Suprapubic skin (tissue), 4 donors: ENCODE data around the gene MRNIP.

ENCODE experiments used
- POLR2A ChIP-seq, 2 donors: fragments of 450-650 bp; IDR thresholded peaks; one replicate each; pipeline ENCODE4 v1.6.1; 2017; ENCODE audit warnings: antibody characterized with exemption in 2 of 2, mild to moderate bottlenecking in 2 of 2, moderate library complexity in 2 of 2
- POLR2AphosphoS5 ChIP-seq, 3 donors: sonication (generic); formaldehyde crosslinking; IDR thresholded peaks; one replicate each; pipeline ENCODE4 v1.6.1; 2017; ENCODE audit warnings: antibody characterized with exemption in 3 of 3
- TF ChIP-seq, protein P1 (sequence below), 2 donors: fragments of 200-600 bp in 1 of 2; fragments of 450-650 bp in 1 of 2; sonication (generic) in 1 of 2; IDR thresholded peaks; one replicate each; pipeline ENCODE4 v1.5.1; 2016 to 2019; ENCODE audit warnings: antibody characterized with exemption in 2 of 2, mild to moderate bottlenecking in 1 of 2, moderate library complexity in 1 of 2

DNA sequence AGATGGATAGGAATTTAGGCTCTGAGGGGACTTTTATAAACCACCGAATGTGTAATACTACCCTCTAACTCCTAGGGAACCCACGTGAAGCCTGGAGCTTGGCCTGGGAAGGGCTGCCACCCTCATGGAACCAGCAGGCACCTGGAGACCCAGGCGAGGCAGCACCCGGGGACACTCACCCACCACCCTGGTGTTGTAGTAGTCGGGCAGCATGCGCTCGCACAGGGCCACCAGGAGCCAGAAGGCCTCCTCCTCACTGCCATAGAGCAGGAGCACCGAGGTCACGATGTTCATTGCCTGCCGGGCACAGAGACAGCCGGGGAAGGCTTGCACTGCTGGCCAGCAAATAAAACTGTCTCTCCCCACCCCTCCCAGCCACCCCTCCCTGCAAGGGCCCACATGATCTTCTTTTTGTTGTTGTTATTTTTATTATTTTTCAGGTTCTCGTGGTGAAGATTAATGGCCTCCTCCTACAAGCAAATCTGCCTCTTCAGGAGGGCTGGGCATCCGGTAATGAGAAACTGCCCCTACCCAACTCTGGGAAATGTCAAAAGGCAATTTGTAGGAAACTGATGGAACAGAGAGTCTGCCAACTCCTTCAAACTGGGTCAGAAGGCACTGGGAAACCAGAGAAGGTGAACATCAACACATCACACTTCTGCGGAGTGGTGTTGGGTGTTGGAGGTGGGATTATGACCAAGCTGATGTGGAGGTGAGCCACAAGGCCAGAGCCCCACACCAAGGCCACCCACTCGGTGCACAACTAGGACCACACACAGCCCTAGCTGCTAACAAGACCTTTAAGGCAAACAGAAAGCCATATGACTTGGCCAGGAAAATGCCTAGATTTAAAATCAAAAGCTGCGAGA lies 17.4 kb upstream of the MRNIP start:
- TF ChIP-seq, protein P1, sequence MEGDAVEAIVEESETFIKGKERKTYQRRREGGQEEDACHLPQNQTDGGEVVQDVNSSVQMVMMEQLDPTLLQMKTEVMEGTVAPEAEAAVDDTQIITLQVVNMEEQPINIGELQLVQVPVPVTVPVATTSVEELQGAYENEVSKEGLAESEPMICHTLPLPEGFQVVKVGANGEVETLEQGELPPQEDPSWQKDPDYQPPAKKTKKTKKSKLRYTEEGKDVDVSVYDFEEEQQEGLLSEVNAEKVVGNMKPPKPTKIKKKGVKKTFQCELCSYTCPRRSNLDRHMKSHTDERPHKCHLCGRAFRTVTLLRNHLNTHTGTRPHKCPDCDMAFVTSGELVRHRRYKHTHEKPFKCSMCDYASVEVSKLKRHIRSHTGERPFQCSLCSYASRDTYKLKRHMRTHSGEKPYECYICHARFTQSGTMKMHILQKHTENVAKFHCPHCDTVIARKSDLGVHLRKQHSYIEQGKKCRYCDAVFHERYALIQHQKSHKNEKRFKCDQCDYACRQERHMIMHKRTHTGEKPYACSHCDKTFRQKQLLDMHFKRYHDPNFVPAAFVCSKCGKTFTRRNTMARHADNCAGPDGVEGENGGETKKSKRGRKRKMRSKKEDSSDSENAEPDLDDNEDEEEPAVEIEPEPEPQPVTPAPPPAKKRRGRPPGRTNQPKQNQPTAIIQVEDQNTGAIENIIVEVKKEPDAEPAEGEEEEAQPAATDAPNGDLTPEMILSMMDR (IDR thresholded peaks at IDR 0.05) = no peak
- TF ChIP-seq POLR2AphosphoS5 (IDR thresholded peaks at IDR 0.05) (no peak), POLR2A (IDR thresholded peaks at IDR 0.05) (no peak)
